SK-N-MC (cell line): ENCODE data around the gene MT1H.

ENCODE experiments used
- EZH2 ChIP-seq: fragments of 200-600 bp; sonication (generic); IDR thresholded peaks from one replicate; pipeline ENCODE4 v1.6.1; 2017; ENCODE audit warnings: antibody characterized with exemption
- FOXP2 ChIP-seq: optimal IDR thresholded peaks from 2 replicates; pipeline ENCODE3; 2011; ENCODE audit warnings: mild to moderate bottlenecking, moderate library complexity; ENCODE audit not compliant: insufficient read depth; ENCODE audit errors: extremely low read length, control extremely low read depth
- POLR2AphosphoS5 ChIP-seq: IDR thresholded peaks from 2 replicates; pipeline ENCODE4 v1.6.1; 2012; ENCODE audit warnings: mild to moderate bottlenecking, low read depth, low read length, borderline replicate concordance

DNA sequence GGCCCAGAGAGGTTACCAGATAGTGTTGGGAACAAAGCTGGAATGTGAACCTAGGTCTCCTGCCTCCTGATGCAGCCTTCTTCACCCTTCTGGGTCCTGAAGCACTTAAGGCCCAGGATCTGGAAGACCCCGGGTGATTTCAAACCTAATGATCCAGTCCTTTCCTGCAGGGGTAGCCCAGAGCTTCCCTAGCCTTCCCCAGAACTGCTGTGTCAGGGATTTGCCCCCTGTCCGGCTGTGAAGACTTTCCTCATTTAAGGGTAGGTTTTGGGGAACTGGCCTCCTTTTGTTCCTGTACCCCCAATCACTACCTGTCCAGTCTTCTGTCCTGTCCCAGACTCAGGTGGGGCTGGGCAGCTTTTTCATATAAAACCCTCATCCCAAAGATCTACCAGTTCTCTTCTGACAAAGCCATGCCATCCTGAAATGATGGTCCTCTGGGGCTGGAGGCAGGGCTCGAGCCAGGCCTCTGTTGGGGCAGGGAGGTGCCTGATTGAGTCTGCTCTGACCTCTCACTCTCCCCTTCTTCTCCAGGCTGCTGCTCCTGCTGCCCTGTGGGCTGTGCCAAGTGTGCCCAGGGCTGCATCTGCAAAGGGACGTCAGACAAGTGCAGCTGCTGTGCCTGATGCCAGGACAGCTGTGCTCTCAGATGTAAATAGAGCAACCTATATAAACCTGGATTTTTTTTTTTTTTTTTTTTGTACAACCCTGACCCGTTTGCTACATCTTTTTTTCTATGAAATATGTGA lies 14.0 kb downstream of the MT1H start:
- TF ChIP-seq EZH2 (no peak), POLR2AphosphoS5 (no peak), FOXP2 (no peak)
